GM19240 (cell line): Measurements from ENCODE around the gene SLIT3.
"Not testable (repeated sequence)": the region's sequence is repeated elsewhere in the genome, so short reads cannot be mapped to it uniquely, and the experiment has no call there.

Source experiments
- DNase-seq: peaks from one replicate; pipeline ENCODE4 v3.0.0; 2011; ENCODE audit warnings: low spot score; ENCODE audit not compliant: insufficient read length

The SLIT3 gene

DNA sequence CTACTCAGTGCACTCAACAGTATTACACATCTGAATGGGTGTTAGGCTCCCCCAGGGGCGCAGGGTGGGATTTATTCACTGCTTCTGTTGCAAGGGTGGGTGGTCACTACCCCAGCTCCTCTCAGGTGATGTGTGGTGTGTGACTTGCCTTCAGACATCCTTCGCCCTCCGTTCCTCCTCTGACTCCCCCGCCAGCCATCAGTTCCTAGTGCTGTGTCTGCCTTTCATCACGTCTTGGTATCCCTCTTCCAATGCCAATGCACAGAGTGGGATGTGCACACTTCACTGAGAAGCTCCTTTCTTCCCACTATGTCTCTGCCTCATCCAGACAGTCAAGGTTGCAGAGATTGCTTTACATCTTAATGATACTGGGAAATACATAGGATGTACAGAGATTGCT lies 79.4 kb downstream of the SLIT3 start:
- no peak for DNase-seq

DNA sequence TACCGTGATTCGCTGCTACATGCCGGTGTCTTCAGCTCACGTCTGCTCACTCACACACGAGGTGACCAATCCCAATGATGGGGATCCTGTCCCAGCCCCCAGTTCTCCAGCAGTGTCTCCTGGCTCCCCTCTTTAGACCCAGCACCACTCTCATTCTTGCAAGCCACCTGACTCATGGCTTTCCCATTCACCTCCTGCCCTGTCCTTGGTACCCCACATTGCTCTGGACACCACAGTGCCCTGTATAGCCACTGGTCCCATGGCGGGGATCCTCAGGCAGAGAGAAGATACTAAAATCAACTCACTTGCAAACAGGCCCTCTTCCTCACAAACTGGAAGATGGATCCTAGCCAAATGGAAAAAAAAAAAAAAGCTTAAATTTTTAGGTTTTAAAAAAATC lies 81.0 kb downstream of the SLIT3 start:
- no peak for DNase-seq

DNA sequence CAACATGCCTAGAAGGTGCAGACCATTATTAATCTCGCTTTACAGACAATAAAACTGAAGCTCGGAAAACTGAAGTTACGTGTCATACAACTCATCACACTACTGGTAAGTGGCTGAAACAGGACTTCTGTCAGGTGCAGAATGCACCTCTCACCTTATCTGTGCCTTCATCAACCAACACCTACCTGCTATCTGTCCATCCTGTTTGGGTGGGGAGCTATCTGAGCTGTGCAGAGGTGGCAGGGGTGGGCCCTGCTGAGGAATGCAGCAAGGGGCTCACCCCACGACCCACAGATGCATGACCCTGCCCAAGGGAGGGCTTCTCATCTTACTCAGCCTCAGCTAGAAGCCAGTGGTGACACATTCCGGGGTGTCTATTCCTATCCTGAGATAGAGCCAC lies 81.6 kb downstream of the SLIT3 start:
- DNase-seq: no peak

DNA sequence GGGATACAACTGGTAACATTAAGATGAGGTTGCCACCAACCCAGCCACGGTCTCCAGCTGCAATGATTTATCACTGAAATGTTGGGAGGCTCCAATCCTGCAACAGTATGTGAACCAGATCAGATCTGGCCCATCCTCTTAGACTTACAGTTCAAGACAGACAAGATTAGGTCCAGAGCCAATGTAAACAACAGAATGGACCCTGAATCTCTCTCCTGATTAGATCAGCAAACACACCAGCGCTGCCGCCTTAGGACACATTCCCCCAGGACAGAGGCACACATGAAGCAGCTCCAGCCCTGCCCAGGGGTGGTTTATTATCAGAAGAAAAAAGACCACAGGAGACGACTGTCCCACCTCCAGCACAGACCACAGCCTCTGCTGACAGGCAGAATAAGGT lies 82.1 kb downstream of the SLIT3 start:
- no peak for DNase-seq

DNA sequence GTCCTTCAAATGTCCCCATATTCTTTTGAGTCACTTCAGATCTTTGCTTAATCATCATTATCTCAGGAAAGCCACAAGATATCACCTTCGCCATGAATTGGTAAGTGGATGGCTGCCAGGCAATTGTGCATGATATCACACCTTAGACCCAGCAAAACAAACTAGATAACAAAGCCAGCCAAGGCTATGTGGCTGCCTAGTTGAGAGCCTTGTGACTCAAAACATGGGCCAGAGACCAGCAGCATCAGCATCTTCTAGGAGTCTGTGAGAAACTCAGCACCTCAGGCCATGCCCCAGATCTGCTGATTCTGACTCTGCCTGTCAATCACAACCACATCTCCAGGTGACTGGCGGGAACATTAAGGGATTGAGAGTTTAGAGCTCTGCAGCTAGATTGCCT lies 82.8 kb downstream of the SLIT3 start:
- no peak for DNase-seq

DNA sequence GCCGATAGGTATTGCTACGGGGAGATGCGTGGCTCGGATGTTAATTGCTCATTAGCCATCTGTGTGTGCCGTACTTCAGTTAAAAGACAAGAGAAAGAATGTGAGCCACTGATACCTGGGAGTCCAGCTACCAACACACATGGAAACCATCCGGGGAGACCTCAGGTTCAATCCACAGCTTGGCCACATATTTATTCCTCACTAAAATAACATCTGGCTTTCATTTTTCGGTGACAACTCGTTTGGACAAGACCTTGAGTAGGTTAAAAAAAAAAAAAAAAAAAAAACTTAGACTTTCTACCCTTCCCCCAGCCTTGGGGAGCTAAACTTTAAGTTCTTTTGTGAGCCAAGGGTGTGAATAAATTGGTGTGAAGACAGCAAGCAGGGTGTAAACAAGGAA lies 84.1 kb downstream of the SLIT3 start:
- DNase-seq: no peak

DNA sequence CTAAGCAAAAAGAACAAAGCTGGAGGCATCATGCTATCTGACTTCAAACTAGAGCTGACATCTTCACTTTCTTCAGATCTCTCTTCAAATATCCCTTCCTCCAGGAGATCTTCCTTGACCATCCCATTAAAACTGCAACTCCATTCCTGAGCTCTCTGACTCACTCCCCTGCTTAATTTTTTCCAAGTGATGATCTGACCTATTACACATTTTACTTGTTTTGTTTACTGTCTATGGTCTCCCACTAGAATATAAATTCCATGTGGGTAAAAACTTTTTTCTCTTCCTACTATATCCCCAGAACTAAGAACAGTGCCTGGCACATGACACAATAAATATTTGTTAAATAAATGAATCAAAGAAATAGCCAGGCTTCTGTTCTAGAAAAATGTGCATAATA lies 87.5 kb downstream of the SLIT3 start:
- no peak for DNase-seq

DNA sequence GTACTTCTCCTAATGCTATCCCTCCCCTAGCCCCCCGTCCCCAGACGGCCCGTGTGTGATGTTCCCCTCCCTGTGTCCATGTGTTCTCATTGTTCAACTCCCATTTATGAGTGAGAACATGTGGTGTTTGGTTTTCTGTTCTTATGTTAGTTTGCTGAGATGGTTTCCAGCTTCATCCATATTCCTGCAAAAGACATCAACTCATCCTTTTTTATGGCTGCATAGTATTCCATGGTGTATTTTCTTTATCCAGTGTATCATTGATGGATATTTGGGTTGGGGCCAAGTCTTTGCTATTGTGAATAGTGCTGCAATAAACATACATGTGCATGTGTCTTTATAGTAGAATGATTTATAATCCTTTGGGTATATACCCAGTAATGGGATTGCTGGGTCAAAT lies 89.2 kb downstream of the SLIT3 start:
- not testable (repeated sequence) for DNase-seq

DNA sequence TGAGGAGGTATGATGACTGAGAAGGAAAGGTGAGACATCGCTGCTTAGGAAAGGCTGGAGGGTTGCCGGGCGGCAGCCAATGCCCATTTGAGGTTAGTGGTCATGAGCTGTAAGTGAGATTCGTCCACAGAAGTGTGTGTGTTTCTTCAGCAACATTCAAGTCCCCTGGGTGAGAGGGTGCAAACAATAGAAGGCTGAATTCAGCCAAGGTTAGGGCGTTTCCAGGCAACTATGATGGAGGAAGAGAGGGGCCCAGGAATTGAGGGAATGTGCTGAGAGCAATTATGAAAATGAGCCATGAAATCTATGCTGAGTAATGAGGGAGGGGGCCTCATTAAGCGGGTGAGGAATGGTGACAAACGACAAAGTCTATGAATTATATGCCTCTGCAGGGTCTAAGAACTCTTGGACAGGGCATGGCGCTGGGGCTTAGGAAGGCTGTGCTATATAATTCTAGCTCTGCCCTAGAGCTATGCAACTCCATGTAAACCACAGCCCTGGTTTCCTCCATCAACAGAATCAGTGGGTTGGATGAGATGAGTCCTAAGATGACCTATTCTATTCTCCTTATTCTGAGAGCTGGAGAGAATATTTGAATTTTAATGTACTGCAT lies 96.0 kb downstream of the SLIT3 start:
- DNase-seq: no peak

DNA sequence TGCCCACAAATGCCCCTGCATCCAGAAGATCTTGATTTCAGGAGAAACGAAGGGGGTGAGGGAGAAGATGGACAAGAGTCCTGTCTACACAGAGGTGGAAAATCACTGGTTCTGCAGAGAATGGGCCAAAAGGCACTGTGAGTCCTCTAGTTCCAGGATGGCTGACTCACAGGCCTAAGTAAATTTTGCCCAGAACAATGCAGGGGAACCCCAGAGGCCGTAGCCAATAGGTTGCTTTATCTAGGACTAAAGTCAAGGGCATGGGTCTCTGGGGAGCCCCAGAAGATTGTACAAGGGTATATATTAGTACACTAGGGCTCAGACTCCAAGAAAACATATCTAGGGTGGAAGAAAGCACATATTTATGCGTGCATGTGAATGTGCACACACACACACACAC lies 98.0 kb downstream of the SLIT3 start:
- no peak for DNase-seq

DNA sequence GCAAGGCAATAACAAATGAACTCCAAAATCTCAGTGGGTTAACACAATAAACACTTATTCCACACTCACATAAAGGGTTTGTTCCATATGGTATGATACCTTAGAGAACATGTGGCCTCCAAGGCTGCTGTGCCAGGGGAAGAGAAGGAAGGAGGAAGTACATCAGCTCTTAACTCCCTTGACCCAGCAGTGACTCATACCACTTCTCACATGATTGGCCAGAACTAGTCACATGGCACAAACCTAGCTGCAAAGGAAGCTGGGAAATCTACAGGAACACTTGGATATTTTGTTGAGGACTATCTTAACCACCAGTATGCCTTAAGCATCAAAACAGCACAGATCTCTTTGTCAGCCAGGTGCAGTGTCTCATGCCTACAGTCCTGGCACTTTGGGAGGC lies 99.3 kb downstream of the SLIT3 start:
- DNase-seq: no peak

DNA sequence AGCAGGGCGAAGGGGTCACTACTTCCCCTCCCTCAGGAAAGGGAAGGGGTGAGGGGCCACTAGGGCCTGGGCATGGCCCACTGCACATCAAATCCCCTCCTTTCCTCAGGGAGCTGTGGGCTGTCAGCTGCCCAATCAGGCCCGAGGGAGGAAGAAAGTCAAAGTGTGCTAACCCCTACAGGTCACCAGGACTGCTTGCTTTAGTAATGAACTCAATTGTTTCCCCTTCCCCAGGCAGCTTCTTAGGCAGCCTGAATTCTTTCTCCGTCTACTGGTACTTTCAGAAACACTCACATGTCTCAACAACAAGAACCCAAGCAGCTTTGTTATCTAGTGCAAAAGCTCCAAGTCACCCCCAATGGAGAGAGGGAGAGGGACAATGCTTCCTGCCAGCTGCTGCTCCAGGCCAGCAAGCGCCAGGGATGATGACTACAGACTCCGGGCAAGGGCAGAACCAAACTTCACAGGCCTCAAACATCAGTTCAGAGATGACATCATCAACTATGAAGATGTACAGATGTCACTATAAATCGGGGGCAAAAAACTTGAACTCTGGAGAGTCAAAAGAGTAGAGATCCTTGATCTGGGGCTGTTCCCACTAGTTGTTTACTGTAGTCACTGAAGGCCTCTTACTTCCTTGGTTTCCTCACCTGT lies 100.7 kb downstream of the SLIT3 start:
- no peak for DNase-seq

DNA sequence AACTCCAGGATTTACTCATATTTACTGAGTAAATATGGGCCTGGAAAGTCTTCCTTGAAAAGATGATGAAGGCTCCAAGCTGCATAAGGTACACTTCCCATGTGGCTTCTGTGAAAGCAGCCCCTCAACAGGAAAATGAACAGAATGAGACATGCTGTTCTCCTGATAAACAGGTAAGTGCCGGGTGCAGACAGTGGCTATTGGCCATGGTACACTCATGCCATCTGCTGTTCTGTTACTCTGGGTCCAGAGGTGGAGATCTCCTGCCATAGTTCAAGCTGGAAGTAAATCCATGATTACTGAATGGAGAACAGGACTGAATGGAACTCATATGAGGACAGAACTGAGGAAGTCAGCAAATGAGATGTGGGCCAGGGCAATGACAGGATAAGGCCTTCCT lies 103.6 kb downstream of the SLIT3 start:
- no peak for DNase-seq

DNA sequence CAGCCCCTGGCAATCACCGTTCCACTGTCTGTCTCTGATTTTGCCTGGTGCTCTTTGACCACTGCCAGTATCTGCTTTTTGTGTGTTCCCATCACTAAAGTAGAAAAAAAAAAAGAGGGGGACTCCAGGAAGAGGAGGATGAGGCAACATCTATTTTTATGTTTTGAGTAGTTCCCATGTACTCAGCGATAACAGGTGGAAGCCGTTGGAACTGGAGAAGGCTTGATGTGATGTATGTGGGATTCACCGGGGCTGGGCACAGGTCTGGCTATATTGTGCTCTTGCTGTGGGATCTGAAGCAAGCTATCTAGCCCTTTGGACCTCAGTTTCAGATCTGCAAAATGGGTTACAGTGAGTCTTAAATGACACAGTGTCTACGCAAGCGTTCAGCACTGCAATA lies 104.9 kb downstream of the SLIT3 start:
- DNase-seq: no peak

DNA sequence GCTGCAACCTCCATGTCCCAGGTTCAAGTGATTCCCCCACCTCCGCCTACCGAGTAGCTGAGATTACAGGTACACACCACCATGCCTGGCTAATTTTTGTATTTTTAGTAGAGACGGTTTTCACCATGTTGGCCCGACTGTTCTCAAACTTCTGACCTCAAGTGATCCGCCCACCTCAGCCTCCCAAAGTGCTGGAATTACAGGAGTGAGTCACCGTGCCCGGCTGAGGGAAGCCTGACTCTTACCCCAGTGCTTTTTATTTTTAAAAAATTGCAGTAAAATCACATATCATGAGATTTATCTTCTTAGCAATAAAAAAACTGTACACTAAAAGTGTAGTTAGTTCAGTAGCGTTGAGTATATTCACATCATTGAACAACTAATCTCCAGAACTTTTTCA lies 105.3 kb downstream of the SLIT3 start:
- DNase-seq: no peak

DNA sequence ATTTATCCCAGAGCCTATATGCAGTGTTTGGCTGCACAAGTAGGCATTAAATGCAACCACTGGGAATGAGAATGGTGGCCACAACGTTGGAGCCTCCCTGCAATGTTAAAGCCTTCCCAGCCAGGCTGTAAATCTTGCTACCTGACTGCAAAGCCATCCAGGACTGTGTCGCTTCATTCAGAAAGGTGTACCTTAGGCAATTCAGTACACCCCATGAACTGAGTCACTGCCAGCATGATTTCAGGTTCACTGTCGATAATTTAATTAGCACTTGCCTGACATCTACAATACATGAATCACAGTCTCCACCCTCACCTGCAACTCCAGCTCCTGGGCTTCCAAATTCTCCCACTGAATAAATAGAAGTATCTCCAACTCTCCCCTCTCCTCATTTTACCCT lies 108.4 kb downstream of the SLIT3 start:
- DNase-seq: no peak

DNA sequence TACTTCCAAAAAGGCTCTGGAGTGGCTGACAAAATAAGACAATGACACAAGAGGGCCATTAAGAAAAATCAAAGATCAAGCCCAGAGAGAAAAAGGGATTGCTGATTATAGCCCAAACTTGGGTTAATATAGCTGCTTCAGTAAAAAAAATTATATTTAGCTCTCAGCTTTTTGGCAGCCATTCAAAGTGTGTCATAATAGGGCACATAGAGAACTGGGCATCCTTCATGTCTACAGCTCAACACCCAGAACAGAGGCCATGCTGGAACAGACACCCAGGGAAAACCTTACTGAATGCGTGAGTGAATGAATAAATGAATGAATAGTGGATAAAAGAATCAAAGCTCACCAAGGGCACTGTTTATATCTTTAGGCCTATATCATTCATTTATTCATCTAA lies 110.1 kb downstream of the SLIT3 start:
- no peak for DNase-seq

DNA sequence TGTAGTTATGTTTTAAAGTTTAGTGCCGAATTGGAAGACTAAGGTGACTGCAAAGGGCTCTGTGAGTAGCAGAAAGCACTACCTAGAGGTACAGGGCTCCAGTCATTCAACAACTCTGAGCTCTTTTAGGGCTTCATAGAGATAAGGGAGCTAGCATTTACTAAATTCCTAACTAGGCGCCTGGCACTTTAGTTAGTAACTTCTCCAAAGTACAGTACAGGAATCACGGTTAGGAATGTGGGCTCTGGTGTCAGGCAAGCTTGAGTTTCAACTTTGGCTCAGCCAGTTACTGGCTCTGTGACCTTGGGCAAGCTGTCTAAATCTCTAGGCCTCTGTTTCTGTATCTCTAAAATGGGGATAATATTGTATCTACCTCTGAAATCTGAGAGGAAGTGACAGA lies 115.3 kb downstream of the SLIT3 start:
- DNase-seq: no peak

DNA sequence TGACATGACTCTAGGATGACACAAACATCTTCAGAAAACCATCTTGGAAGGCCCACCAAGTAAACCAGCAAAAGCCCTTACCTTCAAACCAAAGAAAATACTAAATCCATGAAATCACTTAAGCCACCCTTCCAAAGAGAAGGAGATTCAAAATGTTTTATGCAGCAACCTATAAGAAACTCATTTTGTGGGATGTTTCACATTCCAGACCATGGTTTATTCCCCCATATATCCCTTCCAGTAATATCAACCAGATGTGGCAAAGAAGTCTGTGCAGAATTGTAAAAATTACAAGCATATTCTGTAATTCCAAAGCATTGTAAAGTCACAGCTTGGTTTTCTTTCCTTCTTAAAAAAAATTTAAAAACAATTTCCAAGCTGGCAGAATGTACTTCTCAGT lies 117.4 kb downstream of the SLIT3 start:
- no peak for DNase-seq

DNA sequence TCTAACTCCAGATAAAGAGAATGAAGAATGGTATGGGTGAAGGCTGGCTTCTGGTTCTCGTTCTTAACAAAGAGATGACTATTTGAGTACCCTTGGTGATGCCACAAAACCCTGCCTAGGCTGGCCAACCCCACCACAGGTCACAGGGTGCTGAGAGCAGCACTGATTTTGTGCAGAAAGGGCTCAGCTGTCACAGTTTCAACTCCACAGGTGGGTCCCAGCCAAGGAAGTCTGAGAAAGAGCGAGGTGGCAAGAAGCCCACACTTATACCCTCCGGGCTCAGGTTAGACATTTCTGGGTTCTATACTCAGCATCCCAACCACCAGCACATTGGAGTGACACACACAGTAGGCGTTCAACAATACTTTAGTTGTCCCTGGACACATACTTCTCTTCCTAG lies 118.1 kb downstream of the SLIT3 start:
- DNase-seq: no peak

DNA sequence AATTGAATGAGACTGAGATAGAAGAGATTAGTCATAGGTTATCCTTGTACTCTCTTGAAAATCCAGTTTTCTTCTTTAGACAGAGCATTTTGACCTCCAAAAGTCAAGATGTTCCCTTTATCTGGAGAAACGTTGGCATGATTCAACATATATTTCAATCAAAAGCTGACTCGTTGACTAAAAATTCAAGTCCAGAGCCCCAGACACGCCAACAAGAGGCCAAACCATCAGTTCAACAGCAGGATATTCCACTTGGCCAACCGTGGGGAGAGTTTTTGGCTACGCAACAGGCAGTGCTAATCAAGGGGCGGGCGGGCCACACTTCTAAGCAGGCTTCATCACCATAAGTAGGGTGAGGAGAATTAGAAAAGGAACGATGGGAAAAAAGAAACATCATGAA lies 119.1 kb downstream of the SLIT3 start:
- no peak for DNase-seq

DNA sequence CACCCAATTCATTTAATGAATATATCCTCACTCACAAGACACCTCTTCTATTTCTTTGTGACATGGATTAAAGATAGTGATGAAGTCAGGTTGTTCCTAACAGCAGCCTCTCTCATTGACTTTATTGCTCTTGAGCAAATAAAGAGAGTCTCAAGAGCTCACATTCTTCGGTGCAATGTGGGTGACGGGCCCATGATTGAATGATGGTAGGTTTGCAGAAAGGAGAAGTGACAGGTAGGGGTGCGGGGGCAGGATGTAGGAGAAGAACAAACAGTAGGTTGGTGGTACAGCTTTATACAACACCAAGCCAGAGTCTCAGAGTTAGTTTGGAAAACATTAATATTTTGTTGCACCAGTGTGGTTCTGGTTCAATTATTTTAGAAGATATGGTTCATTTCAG lies 122.2 kb downstream of the SLIT3 start:
- no peak for DNase-seq

DNA sequence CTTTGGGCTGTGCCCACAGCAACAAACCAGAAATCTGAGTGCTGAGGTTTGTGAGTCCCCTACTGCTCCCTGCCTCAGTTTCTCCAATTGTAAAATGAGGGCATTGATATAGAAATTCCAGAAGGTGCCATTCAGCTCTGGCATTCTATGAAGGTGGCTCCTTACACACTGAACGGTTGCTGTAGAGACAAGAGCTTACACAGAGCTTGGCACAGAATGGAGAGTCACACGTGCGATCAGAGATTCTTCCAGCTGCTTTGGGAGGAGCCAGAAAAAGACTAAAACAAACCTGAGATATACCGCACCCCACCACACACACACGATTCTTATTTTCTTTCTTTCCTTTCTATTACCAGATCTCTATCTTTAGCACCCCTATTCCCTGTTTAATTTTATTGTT lies 122.7 kb downstream of the SLIT3 start:
- no peak for DNase-seq
